SK-N-SH treated with all-trans-retinoic acid at 6 μM for 48 hours (cell line): ENCODE measurements around the gene CCDC154.

Experiments used
- ATAC-seq: fragments of 200-7000 bp; cut with Tn5 transposase; 3 replicates; pipeline ENCODE4 v1.9.1; 2020; ENCODE audit warnings: mild to moderate bottlenecking, moderate library complexity
- BACH2 ChIP-seq: fragments of 250-450 bp; sonication (Bioruptor Pico); IDR thresholded peaks from 2 replicates; pipeline ENCODE4 v1.9.0; 2021; ENCODE audit warnings: mild to moderate bottlenecking, borderline replicate concordance
- CSDC2 ChIP-seq: fragments of 250-450 bp; sonication (Bioruptor Pico); IDR thresholded peaks from 2 replicates; pipeline ENCODE4 v1.5.0; 2020; ENCODE audit warnings: mild to moderate bottlenecking, moderate library complexity
- CSRNP3 ChIP-seq: fragments of 250-450 bp; sonication (Bioruptor Pico); IDR thresholded peaks from 2 replicates; pipeline ENCODE4 v1.5.1; 2021; ENCODE audit warnings: mild to moderate bottlenecking, moderate library complexity
- ESRRG ChIP-seq: fragments of 250-450 bp; sonication (Bioruptor Pico); IDR thresholded peaks from 2 replicates; pipeline ENCODE4 v1.6.1; 2021; ENCODE audit warnings: mild to moderate bottlenecking
- GLIS3 ChIP-seq: fragments of 250-450 bp; sonication (Bioruptor Pico); IDR thresholded peaks from 2 replicates; pipeline ENCODE4 v1.5.0; 2020; ENCODE audit warnings: mild to moderate bottlenecking, moderate library complexity
- ISL1 ChIP-seq: fragments of 250-450 bp; sonication (Bioruptor Pico); IDR thresholded peaks from 2 replicates; pipeline ENCODE4 v2.1.2; 2022; ENCODE audit warnings: mild to moderate bottlenecking, moderate library complexity
- OSR1 ChIP-seq: fragments of 250-450 bp; sonication (Bioruptor Pico); IDR thresholded peaks from 2 replicates; pipeline ENCODE4 v1.8.0; 2022; ENCODE audit warnings: moderate library complexity, mild to moderate bottlenecking, inconsistent platforms
- PATZ1 ChIP-seq: fragments of 250-450 bp; sonication (Bioruptor Pico); IDR thresholded peaks from 2 replicates; pipeline ENCODE4 v1.8.0; 2020; ENCODE audit warnings: mild to moderate bottlenecking, moderate library complexity, borderline replicate concordance
- RARB ChIP-seq: fragments of 250-450 bp; sonication (Bioruptor Pico); IDR thresholded peaks from 2 replicates; pipeline ENCODE4 v1.8.0; 2021; ENCODE audit warnings: mild to moderate bottlenecking, moderate library complexity
- TCF4 ChIP-seq: fragments of 250-450 bp; sonication (Bioruptor Pico); IDR thresholded peaks from 2 replicates; pipeline ENCODE4 v1.8.0; 2021; ENCODE audit warnings: mild to moderate bottlenecking, moderate library complexity, borderline replicate concordance
- TOX ChIP-seq: fragments of 250-450 bp; sonication (Bioruptor Pico); IDR thresholded peaks from 2 replicates; pipeline ENCODE4 v1.8.0; 2021; ENCODE audit warnings: mild to moderate bottlenecking, moderate library complexity, borderline replicate concordance
- ZFP3 ChIP-seq: fragments of 250-450 bp; sonication (Bioruptor Pico); IDR thresholded peaks from 2 replicates; pipeline ENCODE4 v1.5.0; 2020; ENCODE audit warnings: mild to moderate bottlenecking, moderate library complexity
- ZFP30 ChIP-seq: fragments of 450-650 bp; formaldehyde crosslinking; IDR thresholded peaks from 2 replicates; pipeline ENCODE4 v1.5.0; 2022; ENCODE audit warnings: mild to moderate bottlenecking, moderate library complexity
- ZNF565 ChIP-seq: fragments of 450-650 bp; formaldehyde crosslinking; conservative IDR thresholded peaks from 2 replicates; pipeline ENCODE4 v1.5.0; 2020; ENCODE audit warnings: low read depth, mild to moderate bottlenecking, moderate library complexity
- ZNF70 ChIP-seq: fragments of 450-650 bp; formaldehyde crosslinking; IDR thresholded peaks from 2 replicates; pipeline ENCODE4 v1.5.0; 2020; ENCODE audit warnings: mild to moderate bottlenecking, moderate library complexity
- ZNF8 ChIP-seq: fragments of 450-650 bp; formaldehyde crosslinking; IDR thresholded peaks from 2 replicates; pipeline ENCODE4 v1.5.0; 2020; ENCODE audit warnings: mild to moderate bottlenecking, moderate library complexity
- TF ChIP-seq, protein P1 (sequence below): fragments of 250-450 bp; sonication (Bioruptor Pico); IDR thresholded peaks from 2 replicates; pipeline ENCODE4 v1.8.0; 2021; ENCODE audit warnings: low read depth, mild to moderate bottlenecking, moderate library complexity, borderline replicate concordance
- TF ChIP-seq, protein P2 (sequence below): fragments of 250-450 bp; sonication (Bioruptor Pico); IDR thresholded peaks from 2 replicates; pipeline ENCODE4 v1.5.1; 2020; ENCODE audit warnings: low read depth, mild to moderate bottlenecking, moderate library complexity
- TF ChIP-seq, protein P3 (sequence below): fragments of 250-450 bp; sonication (Bioruptor Pico); IDR thresholded peaks from 2 replicates; pipeline ENCODE4 v1.5.0; 2020; ENCODE audit warnings: mild to moderate bottlenecking, moderate library complexity

CCDC154 gene

GRCh38 chr16:1435921-1436697, 8.2 kb downstream of the CCDC154 start:
- ATAC-seq: no peak
- no peak for TF ChIP-seq ISL1 (CRISPR knock-in tag)
- TF ChIP-seq ZNF565: no peak
- no peak for TF ChIP-seq ZNF8
- TF ChIP-seq RARB (CRISPR knock-in tag): no peak
- TF ChIP-seq BACH2 (CRISPR knock-in tag): no peak
- TF ChIP-seq, protein P1, sequence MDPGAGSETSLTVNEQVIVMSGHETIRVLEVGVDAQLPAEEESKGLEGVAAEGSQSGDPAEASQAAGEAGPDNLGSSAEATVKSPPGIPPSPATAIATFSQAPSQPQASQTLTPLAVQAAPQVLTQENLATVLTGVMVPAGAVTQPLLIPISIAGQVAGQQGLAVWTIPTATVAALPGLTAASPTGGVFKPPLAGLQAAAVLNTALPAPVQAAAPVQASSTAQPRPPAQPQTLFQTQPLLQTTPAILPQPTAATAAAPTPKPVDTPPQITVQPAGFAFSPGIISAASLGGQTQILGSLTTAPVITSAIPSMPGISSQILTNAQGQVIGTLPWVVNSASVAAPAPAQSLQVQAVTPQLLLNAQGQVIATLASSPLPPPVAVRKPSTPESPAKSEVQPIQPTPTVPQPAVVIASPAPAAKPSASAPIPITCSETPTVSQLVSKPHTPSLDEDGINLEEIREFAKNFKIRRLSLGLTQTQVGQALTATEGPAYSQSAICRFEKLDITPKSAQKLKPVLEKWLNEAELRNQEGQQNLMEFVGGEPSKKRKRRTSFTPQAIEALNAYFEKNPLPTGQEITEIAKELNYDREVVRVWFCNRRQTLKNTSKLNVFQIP (CRISPR knock-in tag): no peak
- no peak for TF ChIP-seq TCF4
- TF ChIP-seq GLIS3: no peak
- no peak for TF ChIP-seq CSRNP3 (CRISPR knock-in tag)
- no peak for TF ChIP-seq ESRRG (CRISPR knock-in tag)
- TF ChIP-seq ZNF70 (CRISPR knock-in tag): no peak
- TF ChIP-seq OSR1 (CRISPR knock-in tag): no peak
- no peak for TF ChIP-seq PATZ1 (CRISPR knock-in tag)
- TF ChIP-seq, protein P2, sequence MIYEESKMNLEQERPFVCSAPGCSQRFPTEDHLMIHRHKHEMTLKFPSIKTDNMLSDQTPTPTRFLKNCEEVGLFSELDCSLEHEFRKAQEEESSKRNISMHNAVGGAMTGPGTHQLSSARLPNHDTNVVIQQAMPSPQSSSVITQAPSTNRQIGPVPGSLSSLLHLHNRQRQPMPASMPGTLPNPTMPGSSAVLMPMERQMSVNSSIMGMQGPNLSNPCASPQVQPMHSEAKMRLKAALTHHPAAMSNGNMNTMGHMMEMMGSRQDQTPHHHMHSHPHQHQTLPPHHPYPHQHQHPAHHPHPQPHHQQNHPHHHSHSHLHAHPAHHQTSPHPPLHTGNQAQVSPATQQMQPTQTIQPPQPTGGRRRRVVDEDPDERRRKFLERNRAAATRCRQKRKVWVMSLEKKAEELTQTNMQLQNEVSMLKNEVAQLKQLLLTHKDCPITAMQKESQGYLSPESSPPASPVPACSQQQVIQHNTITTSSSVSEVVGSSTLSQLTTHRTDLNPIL (CRISPR knock-in tag): no peak
- no peak for TF ChIP-seq TOX (CRISPR knock-in tag)
- no peak for TF ChIP-seq ZFP30 (CRISPR knock-in tag)
- TF ChIP-seq CSDC2 (CRISPR knock-in tag): no peak

DNA sequence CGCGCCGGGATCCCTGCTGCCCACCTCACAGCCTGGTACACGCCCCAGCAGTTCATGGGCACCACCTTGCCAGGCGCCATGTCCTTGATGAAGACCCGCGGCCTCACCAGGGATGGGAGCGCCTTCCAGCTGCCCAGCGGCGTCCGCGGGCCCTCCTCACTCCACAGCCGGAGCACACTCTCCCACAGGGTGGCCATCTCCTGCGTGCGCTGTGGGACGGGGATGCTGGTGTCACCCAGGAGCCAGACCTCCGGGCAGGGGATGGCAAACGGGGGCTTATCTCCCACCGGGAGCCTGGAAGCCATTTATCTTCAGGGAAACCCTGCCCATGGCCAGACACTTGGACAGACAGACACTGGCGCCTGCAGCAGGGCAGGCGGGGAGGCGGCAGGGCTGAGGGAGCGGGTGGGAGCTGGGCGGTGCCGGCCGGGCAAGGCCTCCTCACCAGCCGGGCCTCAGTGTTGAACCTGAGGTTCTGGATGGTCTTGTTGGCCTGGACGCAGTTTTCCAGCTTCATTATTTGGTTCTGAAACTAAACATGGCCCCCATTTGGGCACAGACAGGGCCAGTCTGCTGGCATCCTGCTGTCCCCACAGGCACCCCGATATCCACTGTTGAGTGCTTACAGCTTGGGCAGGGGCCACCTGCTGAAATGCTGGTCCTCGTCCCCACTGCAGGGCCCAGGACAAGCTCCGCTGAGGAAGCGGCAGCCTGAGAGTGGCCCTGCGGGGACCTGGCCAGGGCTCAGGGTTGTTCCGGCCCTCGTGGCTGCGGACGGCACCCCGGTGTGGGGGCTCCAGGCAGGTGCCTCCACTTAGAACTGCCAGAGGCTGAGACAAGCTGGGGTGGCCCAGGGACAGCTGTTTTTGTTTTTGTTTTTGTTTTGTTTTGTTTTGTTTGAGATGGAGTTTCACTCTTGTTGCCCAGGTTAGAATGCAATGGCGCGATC, 9.4 kb downstream of the CCDC154 start:
- no peak for TF ChIP-seq OSR1 (CRISPR knock-in tag)
- TF ChIP-seq BACH2 (CRISPR knock-in tag): no peak
- TF ChIP-seq CSDC2 (CRISPR knock-in tag): no peak
- TF ChIP-seq, protein P1 (CRISPR knock-in tag): no peak
- ATAC-seq: no peak

DNA sequence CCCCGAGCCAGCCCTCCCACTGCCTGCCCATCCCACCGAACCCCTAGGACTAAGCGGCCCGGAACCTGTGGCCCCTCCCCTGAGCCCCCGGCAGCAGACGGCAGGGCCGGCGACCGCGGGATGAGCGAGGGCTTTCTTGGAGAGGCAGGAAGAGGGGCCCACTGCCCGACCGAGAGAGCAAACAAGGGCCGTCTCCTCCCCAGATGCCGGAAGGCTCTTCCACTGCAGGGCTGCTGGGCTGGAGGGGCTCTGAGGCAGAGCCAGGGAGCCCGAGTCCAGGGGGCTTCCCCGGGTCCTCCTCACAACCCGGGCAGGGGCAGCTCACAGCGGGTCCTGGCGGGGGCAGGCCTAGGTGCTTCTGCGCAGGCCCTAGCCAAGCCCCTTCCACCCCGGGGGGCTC, 10.6 kb downstream of the CCDC154 start:
- ATAC-seq: no peak
- no peak for TF ChIP-seq CSDC2 (CRISPR knock-in tag)
- TF ChIP-seq BACH2 (CRISPR knock-in tag): no peak
- TF ChIP-seq ESRRG (CRISPR knock-in tag): no peak
- TF ChIP-seq ZNF70 (CRISPR knock-in tag): no peak
- no peak for TF ChIP-seq ISL1 (CRISPR knock-in tag)
- TF ChIP-seq, protein P1 (CRISPR knock-in tag): no peak
- no peak for TF ChIP-seq TCF4
- TF ChIP-seq ZFP3 (CRISPR knock-in tag): no peak
- TF ChIP-seq, protein P3, sequence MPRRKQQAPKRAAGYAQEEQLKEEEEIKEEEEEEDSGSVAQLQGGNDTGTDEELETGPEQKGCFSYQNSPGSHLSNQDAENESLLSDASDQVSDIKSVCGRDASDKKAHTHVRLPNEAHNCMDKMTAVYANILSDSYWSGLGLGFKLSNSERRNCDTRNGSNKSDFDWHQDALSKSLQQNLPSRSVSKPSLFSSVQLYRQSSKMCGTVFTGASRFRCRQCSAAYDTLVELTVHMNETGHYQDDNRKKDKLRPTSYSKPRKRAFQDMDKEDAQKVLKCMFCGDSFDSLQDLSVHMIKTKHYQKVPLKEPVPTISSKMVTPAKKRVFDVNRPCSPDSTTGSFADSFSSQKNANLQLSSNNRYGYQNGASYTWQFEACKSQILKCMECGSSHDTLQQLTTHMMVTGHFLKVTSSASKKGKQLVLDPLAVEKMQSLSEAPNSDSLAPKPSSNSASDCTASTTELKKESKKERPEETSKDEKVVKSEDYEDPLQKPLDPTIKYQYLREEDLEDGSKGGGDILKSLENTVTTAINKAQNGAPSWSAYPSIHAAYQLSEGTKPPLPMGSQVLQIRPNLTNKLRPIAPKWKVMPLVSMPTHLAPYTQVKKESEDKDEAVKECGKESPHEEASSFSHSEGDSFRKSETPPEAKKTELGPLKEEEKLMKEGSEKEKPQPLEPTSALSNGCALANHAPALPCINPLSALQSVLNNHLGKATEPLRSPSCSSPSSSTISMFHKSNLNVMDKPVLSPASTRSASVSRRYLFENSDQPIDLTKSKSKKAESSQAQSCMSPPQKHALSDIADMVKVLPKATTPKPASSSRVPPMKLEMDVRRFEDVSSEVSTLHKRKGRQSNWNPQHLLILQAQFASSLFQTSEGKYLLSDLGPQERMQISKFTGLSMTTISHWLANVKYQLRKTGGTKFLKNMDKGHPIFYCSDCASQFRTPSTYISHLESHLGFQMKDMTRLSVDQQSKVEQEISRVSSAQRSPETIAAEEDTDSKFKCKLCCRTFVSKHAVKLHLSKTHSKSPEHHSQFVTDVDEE (CRISPR knock-in tag): no peak
